Mucosa of descending colon (tissue), 3 donors: ENCODE data around the gene COL4A5. TPM values are rescaled to one million over a fixed set of nuclear protein-coding genes. Genes with fewer than 3 reads are reported as not detected.

ENCODE experiments used
- ATAC-seq: fragments of 200-7000 bp; cut with Tn5 transposase; one replicate; pipeline ENCODE4 v1.9.1; 2020; ENCODE audit warnings: mild to moderate bottlenecking, moderate library complexity
- DNase-seq, 3 donors: peaks; one replicate each; pipeline ENCODE4 v3.0.0-alpha.2; 2020
- H3K36me3 ChIP-seq: fragments of 200-600 bp; one replicate; pipeline ENCODE4 v1.8.0; 2021; ENCODE audit warnings: low read depth, mild to moderate bottlenecking
- H3K4me1 ChIP-seq: fragments of 200-600 bp; one replicate; pipeline ENCODE4 v1.8.0; 2021; ENCODE audit warnings: low read depth, mild to moderate bottlenecking
- H3K4me3 ChIP-seq: fragments of 200-600 bp; one replicate; pipeline ENCODE4 v1.8.0; 2021; ENCODE audit warnings: mild to moderate bottlenecking
- H3K9me3 ChIP-seq: fragments of 200-600 bp; one replicate; pipeline ENCODE4 v1.8.0; 2021; ENCODE audit warnings: mild to moderate bottlenecking
- CTCF ChIP-seq: fragments of 200-600 bp; IDR thresholded peaks from one replicate; pipeline ENCODE4 v1.8.0; 2022; ENCODE audit warnings: antibody characterized with exemption, mild to moderate bottlenecking
- intact Hi-C, 2 donors: fragments of 100-400 bp; cut with DNase I in 1 of 2; cut with micrococcal nuclease in 1 of 2; formaldehyde crosslinking; loops; one replicate each; pipeline versions ENCODE4 v1.11.0 to v1.11.1; 2022; cut with DNase I, micrococcal nuclease
- total RNA-seq, 3 donors: library from RNA; stranded (reverse); fragmentation: NEBNext Ultra II Directional in 2 of 3; extraction: Animal tissue kit (Norgen Biotek cat#: 25700) in 2 of 3; gene quantifications; one replicate each; pipeline versions ENCODE4 v1.2.1 to v1.2.4, GENCODE V29; 2021 to 2023
- donor health status: DM: no; HTN: no; CAD: no; lungs with moderate emphysema.
- donor health status: DM: no; HTN: no; CAD: no.
- donor health status: DM: no; HTN: yes; CAD: no.

The COL4A5 gene
- total RNA-seq, 3 donors from 2014 or later: 5.0 to 6.2 (median 5.6) TPM

GRCh38 chrX:108485960-108486359, 46.3 kb downstream of the COL4A5 start:
- no peak for ATAC-seq
- DNase-seq: no peak
- Histone ChIP-seq H3K4me3 (no peak overlapping the region), H3K4me1 (no peaks in the 10 kb centered on the region), H3K36me3 (no peaks in the 10 kb centered on the region), H3K9me3 (no peaks in the 10 kb centered on the region)
- intact Hi-C loops: no loop called here
- no peak for TF ChIP-seq CTCF

- H3K9me3 ChIP-seq: no peaks in the 10 kb centered on the region
- TF ChIP-seq CTCF: no peak
- no peaks in the 10 kb centered on the region for H3K4me1 ChIP-seq
- no peak for DNase-seq
- intact Hi-C loops: no loop called here
- no peak overlapping the region for H3K4me3 ChIP-seq
- ATAC-seq: no peak
- no peaks in the 10 kb centered on the region for H3K36me3 ChIP-seq
These were observed 54.9 kb downstream of the COL4A5 start for GRCh38 chrX:108494406-108495090.

GRCh38 chrX:108511721-108512120, 72.1 kb downstream of the COL4A5 start:
- no peaks in the 10 kb centered on the region for H3K9me3 ChIP-seq
- DNase-seq: no peak
- no peak for ATAC-seq
- intact Hi-C loops: no loop called here
- H3K36me3 ChIP-seq: no peaks in the 10 kb centered on the region
- no peak overlapping the region for H3K4me3 ChIP-seq
- TF ChIP-seq CTCF: no peak
- no peaks in the 10 kb centered on the region for H3K4me1 ChIP-seq

GRCh38 chrX:108516184-108516583, 76.5 kb downstream of the COL4A5 start:
- intact Hi-C loops: loop anchor here in 1 of 2 donors (5.0 kb wide), 1 partner anchor 99 kb away; no protein-coding TSS in a partner anchor
- no peaks in the 10 kb centered on the region for H3K36me3 ChIP-seq
- ATAC-seq: no peak
- DNase-seq: no peak
- H3K9me3 ChIP-seq: no peaks in the 10 kb centered on the region
- TF ChIP-seq CTCF: no peak
- no peak overlapping the region for H3K4me3 ChIP-seq
- H3K4me1 ChIP-seq: no peaks in the 10 kb centered on the region

GRCh38 chrX:108527724-108528123, 88.1 kb downstream of the COL4A5 start:
- intact Hi-C loops: no loop called here
- ATAC-seq (no peak), DNase-seq (no peak)
- Histone ChIP-seq H3K9me3 (no peaks in the 10 kb centered on the region), H3K36me3 (no peaks in the 10 kb centered on the region), H3K4me1 (no peaks in the 10 kb centered on the region), H3K4me3 (no peak overlapping the region)
- no peak for TF ChIP-seq CTCF
